GM23338 (cell line): ENCODE data around the gene MAGI1. TPM values are rescaled to one million over a fixed set of nuclear protein-coding genes. Genes with fewer than 3 reads are reported as not detected.

Experiments used
- ATAC-seq: fragments of 200-7000 bp; cut with Tn5 transposase; 3 replicates; pipeline ENCODE4 v1.9.1; 2020
- DNase-seq: peaks from one replicate; pipeline ENCODE4 v3.0.0-alpha.2; 2015; ENCODE audit warnings: low spot score
- H2AFZ ChIP-seq: fragments of 200-600 bp; sonication (generic); 2 replicates; pipeline ENCODE4 v1.8.0; 2016; ENCODE audit warnings: antibody characterized with exemption, mild to moderate bottlenecking, moderate library complexity
- H3F3A ChIP-seq: fragments of 200-600 bp; sonication (generic); replicated peaks from 2 replicates; pipeline ENCODE4 v1.8.0; 2017; ENCODE audit warnings: antibody characterized with exemption, mixed run types, low read depth
- H3K27ac ChIP-seq: fragments of 200-600 bp; sonication (generic); 2 replicates; pipeline ENCODE4 v1.6.1; 2016; ENCODE audit warnings: low read depth
- H3K27me3 ChIP-seq: fragments of 200-600 bp; sonication (generic); 2 replicates; pipeline ENCODE4 v1.8.0; 2016; ENCODE audit warnings: mild to moderate bottlenecking, mixed run types, moderate library complexity; ENCODE audit not compliant: insufficient read depth
- H3K36me3 ChIP-seq: fragments of 200-600 bp; sonication (generic); 2 replicates; pipeline ENCODE4 v1.8.0; 2016; ENCODE audit warnings: mild to moderate bottlenecking; ENCODE audit not compliant: insufficient read depth
- H3K4me1 ChIP-seq: fragments of 200-600 bp; sonication (generic); 2 replicates; pipeline ENCODE4 v1.8.0; 2016; ENCODE audit warnings: mild to moderate bottlenecking, moderate library complexity; ENCODE audit not compliant: insufficient read depth
- H3K4me2 ChIP-seq: fragments of 200-600 bp; sonication (generic); 2 replicates; pipeline ENCODE4 v1.7.1; 2017; ENCODE audit warnings: mixed run types
- H3K4me3 ChIP-seq: fragments of 200-600 bp; sonication (generic); 2 replicates; pipeline ENCODE4 v1.6.1; 2016; ENCODE audit warnings: mixed run types
- H3K79me2 ChIP-seq: fragments of 200-600 bp; sonication (generic); replicated peaks from 2 replicates; pipeline ENCODE4 v1.8.0; 2017; ENCODE audit warnings: mild to moderate bottlenecking; ENCODE audit not compliant: insufficient read depth
- H3K9me2 ChIP-seq: fragments of 200-600 bp; sonication (generic); 2 replicates; pipeline ENCODE4 v1.8.0; 2017; ENCODE audit not compliant: insufficient read depth
- H4K20me1 ChIP-seq: fragments of 200-600 bp; sonication (generic); replicated peaks from 2 replicates; pipeline ENCODE4 v1.8.0; 2017; ENCODE audit warnings: mild to moderate bottlenecking; ENCODE audit not compliant: insufficient read depth
- H3K27ac Mint-ChIP-seq: 2 replicates; pipeline ENCODE4 v1.8.0; 2020; ENCODE audit warnings: inconsistent platforms, mild to moderate bottlenecking, moderate library complexity, mixed read lengths
- H3K27me3 Mint-ChIP-seq: 3 replicates; pipeline ENCODE4 v1.8.0; 2022; ENCODE audit warnings: low read depth, mild to moderate bottlenecking, moderate library complexity, mixed read lengths, inconsistent platforms; ENCODE audit not compliant: insufficient read depth, poor library complexity
- H3K36me3 Mint-ChIP-seq: 3 replicates; pipeline ENCODE4 v1.8.0; 2021; ENCODE audit warnings: low read depth, mild to moderate bottlenecking, inconsistent platforms, moderate library complexity, mixed read lengths
- H3K4me1 Mint-ChIP-seq: 3 replicates; pipeline ENCODE4 v1.8.0; 2020; ENCODE audit warnings: mild to moderate bottlenecking, inconsistent platforms, mixed read lengths
- H3K4me3 Mint-ChIP-seq: 3 replicates; pipeline ENCODE4 v1.8.0; 2021; ENCODE audit warnings: moderate library complexity, mild to moderate bottlenecking, inconsistent platforms, mixed read lengths
- H3K9me3 Mint-ChIP-seq: 3 replicates; pipeline ENCODE4 v1.8.0; 2020; ENCODE audit warnings: moderate library complexity, mild to moderate bottlenecking, inconsistent platforms, mixed read lengths
- CREB1 ChIP-seq: fragments of 250-450 bp; sonication (Bioruptor Pico); IDR thresholded peaks from 2 replicates; pipeline ENCODE4 v1.5.0; 2020; ENCODE audit warnings: low read depth, mild to moderate bottlenecking, moderate library complexity
- CTCF ChIP-seq, 2 experiments: fragments of 200-600 bp in 1 of 2; sonication (generic) in 1 of 2; conservative IDR thresholded peaks; 2 replicates each; pipeline versions ENCODE4 v1.5.1 to v1.6.1; 2016 to 2017; ENCODE audit warnings: antibody characterized with exemption in 2 of 2, low read depth in 2 of 2, mild to moderate bottlenecking in 2 of 2, moderate library complexity in 1 of 2
- EZH2 ChIP-seq: fragments of 200-600 bp; sonication (generic); IDR thresholded peaks from one replicate; pipeline ENCODE4 v1.8.0; 2017; ENCODE audit warnings: antibody characterized with exemption, mild to moderate bottlenecking, low read depth; ENCODE audit not compliant: unreplicated experiment
- EZH2phosphoT487 ChIP-seq: fragments of 200-600 bp; sonication (generic); IDR thresholded peaks from one replicate; pipeline ENCODE4 v1.8.1; 2018; ENCODE audit warnings: antibody characterized with exemption; ENCODE audit not compliant: unreplicated experiment
- ZNF462 ChIP-seq: fragments of 250-450 bp; sonication (Bioruptor Pico); IDR thresholded peaks from 2 replicates; pipeline ENCODE4 v1.5.0; 2020; ENCODE audit warnings: mild to moderate bottlenecking, moderate library complexity
- polyA plus RNA-seq: library from polyadenylated mRNA; unstranded; fragments of >200 nt; fragmentation: Nextera tagmentation; extraction: Ambion mirVana; gene quantifications from 2 replicates; pipeline ENCODE4 v1.2.1, GENCODE V29; 2016
- total RNA-seq: library from RNA; depleted of rRNA; stranded (reverse); fragments of >200 nt; shearing (Covaris generic); gene quantifications from 2 replicates; pipeline ENCODE4 v1.2.3, GENCODE V29; 2014

The MAGI1 gene
- total and polyA plus RNA-seq, 2 experiments from 2014 or later: 27.4 to 71.2 TPM

GRCh38 chr3:65851827-65852226 lies 186.9 kb downstream of the MAGI1 start:
- no peaks in the 10 kb centered on the region for H3K36me3 Mint-ChIP-seq
- no peak overlapping the region for H3K4me3 ChIP-seq
- peaks cover 22% of the 10 kb centered on the region for H3K4me1 Mint-ChIP-seq
- TF ChIP-seq EZH2phosphoT487 (no peak), CREB1 (no peak), CTCF (conservative IDR thresholded peaks at IDR 0.05; ENCODE audit: low read depth in 2 of 2) (no peak), EZH2 (no peak), ZNF462 (CRISPR knock-in tag) (no peak)
- H3K9me3 Mint-ChIP-seq: no peaks in the 10 kb centered on the region
- no peaks in the 10 kb centered on the region for H3F3A ChIP-seq
- H3K36me3 ChIP-seq: no peaks in the 10 kb centered on the region
- H3K27ac ChIP-seq: no peak overlapping the region
- H3K4me1 ChIP-seq: peaks cover 16% of the 10 kb centered on the region
- H3K9me2 ChIP-seq: 0 out of 2 replicates have a peak, but pooled peaks cover 4% of the 10 kb centered on the region
- H3K27me3 Mint-ChIP-seq: peaks cover 6% of the 10 kb centered on the region
- DNase-seq (no peak), ATAC-seq (no peak)
- no peaks in the 10 kb centered on the region for H3K27me3 ChIP-seq
- peaks cover 20% of the 10 kb centered on the region for H4K20me1 ChIP-seq
- no peak overlapping the region for H2AFZ ChIP-seq
- H3K4me3 Mint-ChIP-seq: no peak overlapping the region
- peaks cover 35% of the 10 kb centered on the region for H3K79me2 ChIP-seq
- H3K4me2 ChIP-seq: no peak overlapping the region
- H3K27ac Mint-ChIP-seq: no peak overlapping the region
